Hepatocyte (in vitro differentiated cells): Measurements from ENCODE around the gene RASGEF1C.

Experiments used
- EZH2 ChIP-seq: fragments of 200-600 bp; sonication (generic); IDR thresholded peaks from 2 replicates; pipeline ENCODE4 v1.6.1; 2016; ENCODE audit warnings: antibody characterized with exemption, mild to moderate bottlenecking, borderline replicate concordance
- EZH2phosphoT487 ChIP-seq: fragments of 200-600 bp; sonication (generic); IDR thresholded peaks from one replicate; pipeline ENCODE4 v1.6.1; 2018; ENCODE audit warnings: antibody characterized with exemption, mild to moderate bottlenecking, low read depth, moderate library complexity; ENCODE audit not compliant: unreplicated experiment, severe bottlenecking
- TF ChIP-seq, protein P1 (sequence below): fragments of 200-600 bp; sonication (generic); IDR thresholded peaks from 2 replicates; pipeline ENCODE4 v1.5.1; 2016; ENCODE audit warnings: antibody characterized with exemption, mild to moderate bottlenecking; ENCODE audit not compliant: poor library complexity

DNA sequence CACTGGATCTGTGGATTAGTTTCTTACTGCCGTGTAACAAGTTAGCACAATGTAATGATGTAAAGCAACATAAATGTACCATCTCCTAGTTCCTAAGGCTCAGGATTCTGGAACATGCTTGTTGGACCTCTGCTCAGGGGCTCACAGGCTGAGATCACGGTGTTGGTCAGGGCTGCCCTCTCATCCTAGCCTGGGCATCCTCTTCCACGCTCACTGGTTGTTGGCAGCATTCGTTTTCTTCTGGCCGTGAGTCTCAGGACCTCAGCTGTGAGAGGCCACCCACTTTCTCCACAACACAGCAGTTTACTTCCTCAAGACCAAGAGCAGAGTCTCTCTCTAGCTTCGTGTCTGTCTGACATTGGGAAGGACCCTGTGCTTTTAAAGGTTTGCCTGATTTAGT, 17.3 kb downstream of the RASGEF1C start:
- TF ChIP-seq EZH2 (no peak), EZH2phosphoT487 (no peak)
- TF ChIP-seq, protein P1, sequence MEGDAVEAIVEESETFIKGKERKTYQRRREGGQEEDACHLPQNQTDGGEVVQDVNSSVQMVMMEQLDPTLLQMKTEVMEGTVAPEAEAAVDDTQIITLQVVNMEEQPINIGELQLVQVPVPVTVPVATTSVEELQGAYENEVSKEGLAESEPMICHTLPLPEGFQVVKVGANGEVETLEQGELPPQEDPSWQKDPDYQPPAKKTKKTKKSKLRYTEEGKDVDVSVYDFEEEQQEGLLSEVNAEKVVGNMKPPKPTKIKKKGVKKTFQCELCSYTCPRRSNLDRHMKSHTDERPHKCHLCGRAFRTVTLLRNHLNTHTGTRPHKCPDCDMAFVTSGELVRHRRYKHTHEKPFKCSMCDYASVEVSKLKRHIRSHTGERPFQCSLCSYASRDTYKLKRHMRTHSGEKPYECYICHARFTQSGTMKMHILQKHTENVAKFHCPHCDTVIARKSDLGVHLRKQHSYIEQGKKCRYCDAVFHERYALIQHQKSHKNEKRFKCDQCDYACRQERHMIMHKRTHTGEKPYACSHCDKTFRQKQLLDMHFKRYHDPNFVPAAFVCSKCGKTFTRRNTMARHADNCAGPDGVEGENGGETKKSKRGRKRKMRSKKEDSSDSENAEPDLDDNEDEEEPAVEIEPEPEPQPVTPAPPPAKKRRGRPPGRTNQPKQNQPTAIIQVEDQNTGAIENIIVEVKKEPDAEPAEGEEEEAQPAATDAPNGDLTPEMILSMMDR: no peak
